H1 (cell line): ENCODE data around the gene VWCE. TPM values are rescaled to one million over a fixed set of nuclear protein-coding genes. Genes with fewer than 3 reads are reported as not detected.

ENCODE experiments used
- ASH2L ChIP-seq: fragments of 200-600, 300-600 bp; sonication (generic); IDR thresholded peaks from one replicate; pipeline ENCODE4 v1.7.1; 2017; ENCODE audit warnings: low read length
- CHD7 ChIP-seq: fragments of 300-600 bp; sonication (generic); IDR thresholded peaks from 2 replicates; pipeline ENCODE4 v1.7.1; 2012; ENCODE audit warnings: low read length, moderate library complexity, mild to moderate bottlenecking, inconsistent platforms; ENCODE audit not compliant: insufficient replicate concordance
- EP300 ChIP-seq, 2 experiments: IDR thresholded peaks; 1 replicate in 1 of 2; 2 replicates in 1 of 2; pipeline ENCODE4 v1.6.1; 2011 to 2012; ENCODE audit warnings: low read depth in 2 of 2, low read length in 2 of 2, mild to moderate bottlenecking in 2 of 2, borderline replicate concordance in 1 of 2, inconsistent platforms in 1 of 2, moderate library complexity in 1 of 2
- polyA plus RNA-seq, 7 experiments: library from polyadenylated mRNA; depleted of rRNA in 3 of 7; stranded (reverse) in 5 of 7; unstranded in 2 of 7; fragments of >200 nt in 5 of 7; fragments of 200-250 nt in 2 of 7; gene quantifications; 1 replicate in 5 of 7; 2 replicates in 1 of 7; 4 replicates in 1 of 7; pipeline versions ENCODE4 v1.2.1 to v1.2.3, GENCODE V29; 2011 to 2013; ENCODE audit warnings: missing spikeins in 2 of 7, mixed read lengths in 2 of 7
- total RNA-seq: library from RNA; stranded (reverse); fragmentation: NEBNext Ultra II Directional; extraction: Animal tissue kit (Norgen Biotek cat#: 25700); gene quantifications from 2 replicates; pipeline ENCODE4 v1.2.1, GENCODE V29; 2021

The VWCE gene
- total and polyA plus RNA-seq, 2 of the 8 experiments (the other 6 are each of a cell fraction or from before 2014, with no cell fraction given) = 9.5 to 12.3 TPM

GRCh38 chr11:61283613-61284012 lies 11.5 kb downstream of the VWCE start (continued):
- no peak for TF ChIP-seq EP300 (IDR thresholded peaks at IDR 0.05; ENCODE audit: borderline replicate concordance in 1 of 2, low read depth in 2 of 2, low read length in 2 of 2)
- TF ChIP-seq ASH2L = no peak
- no peak for TF ChIP-seq CHD7
